NCI-H2171 treated with DMSO at 0.1 percent for 48 hours (cell line): ENCODE results near the gene SCN8A.
"Not testable (repeated sequence)": the region's sequence is repeated elsewhere in the genome, so short reads cannot be mapped to it uniquely, and the experiment has no call there.

ENCODE experiments used
- DNase-seq: peaks from one replicate; lab custom pipeline; 2025; lab: John Stamatoyannopoulos, UW

The SCN8A gene

DNA sequence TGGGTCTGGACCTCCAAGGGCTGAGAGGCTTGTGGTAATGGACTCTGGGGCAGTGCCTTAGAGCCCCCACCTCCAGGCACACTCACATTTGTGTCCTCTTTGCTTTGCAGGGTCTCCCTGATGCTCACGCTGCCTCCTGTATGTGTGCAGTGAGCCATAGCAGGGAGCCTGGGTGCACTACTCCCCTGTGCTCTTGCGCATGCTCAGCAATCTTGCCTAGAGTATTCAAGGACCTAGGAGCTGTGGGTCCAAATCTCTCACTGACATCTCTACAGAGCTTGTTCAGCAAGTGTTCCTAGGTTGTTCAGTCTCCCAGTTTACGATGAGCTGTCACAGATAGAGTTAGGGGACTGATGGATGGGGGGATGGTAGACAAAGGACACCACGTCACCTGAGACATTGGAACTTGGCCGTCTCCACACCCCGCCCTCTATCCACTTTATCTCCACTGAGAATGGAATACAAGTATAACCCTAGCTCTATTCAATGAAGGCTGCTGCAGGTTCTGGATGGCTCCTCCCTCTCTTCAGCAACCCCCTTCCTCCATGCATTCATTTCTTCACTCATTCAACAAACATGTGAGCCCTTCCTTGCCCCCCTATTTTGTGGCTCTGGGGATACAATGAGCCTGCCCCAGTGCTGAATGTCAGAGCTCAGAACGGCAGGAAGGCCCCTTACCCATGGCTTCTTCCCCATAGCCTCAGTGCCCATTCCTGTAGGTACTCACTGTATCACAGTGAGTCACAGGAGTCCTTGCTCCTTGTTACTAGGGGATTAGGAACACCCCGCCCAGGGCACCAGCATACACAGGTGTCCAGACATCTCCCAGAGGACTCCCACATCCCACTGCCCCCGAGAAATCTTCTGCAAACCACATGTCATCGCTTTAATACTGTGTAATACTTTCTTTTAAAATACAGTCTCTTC is 226.3 kb downstream of the SCN8A start:
- no peak for DNase-seq

DNA sequence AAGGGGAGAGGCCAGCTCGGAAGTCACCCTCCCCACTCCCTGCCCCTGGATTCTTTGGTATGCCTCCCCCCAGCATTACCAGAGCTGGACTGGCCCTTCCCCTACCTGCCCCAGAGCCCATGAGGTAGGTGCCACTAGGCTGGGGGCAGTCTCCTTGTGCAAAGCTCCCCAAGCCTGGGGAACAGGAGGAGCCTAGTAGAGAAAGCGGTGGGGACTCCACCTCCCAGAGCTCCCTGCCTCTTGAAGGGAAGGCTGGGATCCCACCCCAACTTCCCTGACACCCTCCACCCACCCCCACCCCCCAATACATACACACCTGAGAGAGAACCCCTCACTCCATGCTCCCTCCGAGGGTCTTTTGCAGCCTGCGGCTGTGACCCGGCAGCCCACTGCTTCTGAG is 227.1 kb downstream of the SCN8A start:
- DNase-seq, result no peak

GRCh38 chr12:51818566-51819300 is 227.7 kb downstream of the SCN8A start:
- DNase-seq, result no peak

GRCh38 chr12:51819736-51820525 is 228.9 kb downstream of the SCN8A start:
- DNase-seq, result peak; percentile 60

DNA sequence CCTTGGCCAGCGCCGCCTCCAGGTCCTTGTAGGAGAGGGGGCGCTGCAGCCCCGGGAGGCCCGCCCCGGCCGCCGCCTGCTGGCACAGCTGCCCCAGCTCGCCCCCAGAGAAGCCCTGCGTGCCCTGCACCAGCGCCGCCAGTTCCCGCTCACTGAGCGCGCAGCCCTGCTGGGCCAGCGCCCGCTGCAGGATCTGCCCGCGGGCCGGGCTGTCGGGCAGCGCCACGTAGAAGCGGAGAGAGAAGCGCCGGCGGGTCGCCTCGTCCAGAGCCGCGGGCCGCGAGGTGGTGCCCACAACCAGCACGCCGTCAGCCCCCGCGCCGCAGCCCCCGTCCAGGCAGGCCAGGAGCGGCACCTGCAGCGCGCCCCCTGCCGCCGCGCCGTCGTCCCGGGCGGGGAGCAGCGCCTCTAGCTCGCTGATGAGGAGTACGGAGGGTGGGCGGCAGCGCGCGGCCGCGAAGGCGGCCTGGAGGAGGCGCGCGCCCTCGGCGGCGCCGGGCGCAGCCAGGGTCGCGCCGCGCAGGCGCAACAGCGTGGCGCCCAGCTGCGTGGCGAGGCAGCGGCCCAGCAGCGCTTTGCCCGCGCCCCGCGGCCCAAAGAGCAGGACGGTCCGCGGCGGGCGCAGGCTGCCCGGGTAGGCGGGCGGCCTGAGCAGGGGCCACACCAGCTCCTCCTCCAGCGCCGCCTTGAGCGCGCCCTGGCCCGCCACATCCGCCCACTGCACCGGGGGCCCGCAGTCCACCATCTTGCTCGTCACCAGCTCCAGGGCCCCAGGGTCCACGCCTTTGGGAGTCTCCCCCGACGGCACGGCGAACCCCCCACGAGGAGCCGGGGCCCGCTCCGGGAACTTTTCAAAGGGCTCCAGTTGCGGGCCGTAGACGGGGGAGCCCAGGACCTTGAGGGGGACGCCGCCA is 229.8 kb downstream of the SCN8A start:
- peak; percentile 82 for DNase-seq

DNA sequence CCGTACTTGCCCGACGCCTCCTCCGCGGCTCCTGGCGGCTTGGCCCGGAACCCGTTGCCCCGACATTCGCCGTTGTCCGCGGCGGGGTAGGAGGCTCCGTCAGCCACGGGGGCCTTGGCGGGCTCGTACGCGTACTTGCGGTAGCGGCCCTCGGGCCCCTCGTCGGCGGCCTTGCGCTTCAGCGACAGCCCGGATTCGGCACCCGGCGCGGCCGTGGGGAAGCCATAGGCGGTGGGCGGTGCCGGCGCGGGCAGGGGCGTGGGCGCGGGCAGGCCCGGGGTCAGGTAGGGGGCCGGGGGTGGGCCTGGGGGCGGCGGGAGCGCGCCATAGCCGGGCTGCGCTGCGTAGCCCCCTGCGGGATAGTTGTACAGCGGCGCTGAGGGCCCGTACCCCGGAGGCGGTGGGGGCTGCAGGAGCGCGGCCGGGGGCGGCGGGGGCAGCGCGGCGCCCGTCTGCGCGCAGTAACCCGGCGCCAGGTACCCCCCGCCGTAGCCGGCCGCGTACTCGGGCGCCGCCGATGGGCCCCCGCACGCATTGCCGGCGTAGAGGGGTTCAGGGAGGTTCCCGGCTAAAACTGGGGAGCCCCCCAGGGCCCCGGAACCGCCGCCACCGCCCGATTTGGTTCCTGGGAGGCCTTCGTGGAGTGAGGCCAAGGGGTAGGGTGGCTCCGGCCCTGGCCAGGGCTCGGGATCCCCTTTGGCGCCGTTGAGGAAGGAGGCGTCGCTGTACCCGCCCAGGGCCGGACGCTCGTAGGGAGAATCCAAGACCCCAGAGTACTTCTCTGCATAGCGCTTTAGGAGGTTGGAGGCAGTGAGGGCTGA is 230.6 kb downstream of the SCN8A start:
- DNase-seq, result no peak

- DNase-seq, result no peak
Observed at GRCh38 chr12:51822261-51822616, 231.2 kb downstream of the SCN8A start.

DNA sequence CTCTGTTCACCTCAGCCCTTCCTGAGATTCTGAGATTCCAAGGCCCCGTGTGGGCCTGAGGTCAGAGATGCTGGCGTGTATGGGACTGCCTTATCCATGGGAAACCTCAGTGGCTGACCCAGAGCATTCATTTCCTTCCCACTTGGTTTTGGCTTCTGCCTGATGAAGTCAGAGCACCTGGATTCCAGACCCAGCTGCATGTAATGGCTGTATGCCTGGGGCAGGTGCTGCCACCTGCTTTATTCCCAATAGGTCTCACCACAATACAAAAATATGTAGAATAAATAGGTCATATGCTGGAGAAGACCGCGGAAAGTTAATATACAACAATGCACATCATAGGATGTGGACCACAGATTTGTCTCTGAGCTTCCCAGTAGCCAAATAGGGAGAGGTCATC is 231.9 kb downstream of the SCN8A start:
- no peak for DNase-seq

GRCh38 chr12:51823875-51824565 is 233.0 kb downstream of the SCN8A start:
- peak; percentile 79 for DNase-seq

- no peak for DNase-seq
Observed at GRCh38 chr12:51825216-51825615, 234.2 kb downstream of the SCN8A start.

DNA sequence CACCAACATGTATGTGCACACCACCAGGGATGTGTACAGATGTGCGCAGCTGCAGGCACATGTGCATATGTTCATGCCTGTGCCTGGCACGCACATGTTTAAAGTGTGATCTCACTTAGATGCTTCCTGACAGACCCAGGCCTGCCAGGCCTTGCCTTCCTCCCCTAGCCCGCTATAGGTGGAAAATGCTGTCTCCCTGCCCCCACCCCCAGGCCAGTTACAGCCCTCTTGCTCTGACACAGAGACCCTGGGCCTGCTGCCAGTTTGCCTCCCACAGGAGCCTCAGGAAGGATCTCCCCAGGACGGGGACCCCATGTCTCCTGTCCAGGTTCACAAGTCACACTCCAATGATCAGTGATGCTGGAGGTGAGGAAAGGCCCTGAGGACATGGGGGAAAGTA is 235.8 kb downstream of the SCN8A start:
- no peak for DNase-seq

DNA sequence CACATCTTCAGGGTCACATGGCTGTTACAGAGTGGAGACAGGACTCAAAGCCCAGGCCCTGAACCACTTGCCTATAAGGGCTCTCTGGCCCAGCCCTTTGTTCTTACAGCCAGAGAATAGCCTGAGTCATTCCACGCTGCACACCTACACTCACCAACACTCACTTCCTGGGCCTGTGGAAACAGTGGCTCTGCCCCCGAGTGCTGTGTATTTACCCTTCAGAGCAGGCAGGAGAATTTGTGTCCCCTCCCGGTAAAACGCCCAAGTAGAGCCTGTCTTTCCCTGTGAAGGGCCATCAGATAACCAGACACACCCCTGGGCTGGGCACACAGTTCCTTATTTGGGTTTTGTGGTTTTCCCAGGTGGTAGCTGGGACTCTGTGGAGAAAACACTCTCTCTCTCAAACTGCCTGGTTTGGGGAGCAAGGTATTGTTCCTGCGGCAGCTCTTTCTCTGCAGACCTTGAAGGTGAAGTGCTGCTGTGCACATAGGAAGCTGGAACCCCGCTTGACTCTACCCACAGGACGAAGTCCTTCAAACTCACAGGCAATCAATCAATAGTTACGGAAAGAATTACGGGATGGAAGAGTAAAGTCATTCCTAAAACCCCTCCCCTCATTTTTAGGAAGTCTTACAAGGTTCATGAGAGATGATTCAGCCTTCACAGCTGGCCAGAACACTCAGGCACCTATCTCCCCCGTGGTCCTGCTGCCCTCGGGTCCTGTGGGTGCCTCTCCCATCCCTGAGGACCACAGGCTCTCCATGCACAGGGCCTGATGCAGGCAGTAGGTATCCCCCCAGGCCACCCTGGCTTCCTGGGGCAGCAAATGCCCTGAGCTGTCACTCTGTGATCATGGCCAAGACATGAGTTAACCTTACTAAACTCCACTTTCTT is 237.1 kb downstream of the SCN8A start:
- DNase-seq, result no peak

- DNase-seq, result no peak
Observed at GRCh38 chr12:51829011-51829481, 238.0 kb downstream of the SCN8A start.

DNA sequence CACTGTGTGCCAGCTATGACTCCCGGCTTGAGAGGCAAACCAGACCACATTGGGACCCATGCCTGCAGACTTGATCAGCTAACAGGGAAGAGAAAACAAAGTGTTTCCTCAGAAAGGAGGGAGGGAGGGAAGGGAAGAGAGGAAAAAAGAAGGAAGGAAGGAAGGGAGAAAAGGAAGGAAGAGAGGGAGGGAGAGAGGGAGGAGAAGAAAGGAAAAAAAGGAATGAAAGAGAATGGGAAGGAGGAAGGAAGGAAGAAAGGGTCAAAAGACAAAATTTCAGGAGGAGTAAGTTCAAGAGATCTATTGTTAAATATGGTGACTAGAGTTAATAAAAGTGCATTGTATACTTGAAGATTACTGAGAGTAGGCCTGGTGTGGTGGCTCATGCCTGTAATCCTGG is 238.6 kb downstream of the SCN8A start:
- no peak for DNase-seq

DNA sequence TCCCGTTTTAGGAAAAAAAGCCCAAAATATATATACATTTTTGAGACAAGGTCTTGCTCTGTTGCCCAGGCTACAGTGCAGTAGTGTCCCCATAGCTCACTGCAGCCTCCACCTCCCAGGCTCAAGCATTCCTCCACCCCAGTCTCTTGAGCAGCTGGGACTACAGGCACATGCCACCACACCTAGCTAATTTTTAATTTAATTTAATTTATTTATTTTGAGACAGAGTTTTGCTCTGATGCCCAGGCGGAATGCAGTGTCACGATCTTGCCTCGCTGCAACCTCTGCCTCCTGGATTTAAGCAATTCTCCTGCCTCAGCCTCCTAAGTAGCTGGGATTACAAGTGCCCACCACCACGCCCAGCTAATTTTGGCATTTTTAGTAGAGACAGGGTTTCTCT is 240.8 kb downstream of the SCN8A start:
- not testable (repeated sequence) for DNase-seq

DNA sequence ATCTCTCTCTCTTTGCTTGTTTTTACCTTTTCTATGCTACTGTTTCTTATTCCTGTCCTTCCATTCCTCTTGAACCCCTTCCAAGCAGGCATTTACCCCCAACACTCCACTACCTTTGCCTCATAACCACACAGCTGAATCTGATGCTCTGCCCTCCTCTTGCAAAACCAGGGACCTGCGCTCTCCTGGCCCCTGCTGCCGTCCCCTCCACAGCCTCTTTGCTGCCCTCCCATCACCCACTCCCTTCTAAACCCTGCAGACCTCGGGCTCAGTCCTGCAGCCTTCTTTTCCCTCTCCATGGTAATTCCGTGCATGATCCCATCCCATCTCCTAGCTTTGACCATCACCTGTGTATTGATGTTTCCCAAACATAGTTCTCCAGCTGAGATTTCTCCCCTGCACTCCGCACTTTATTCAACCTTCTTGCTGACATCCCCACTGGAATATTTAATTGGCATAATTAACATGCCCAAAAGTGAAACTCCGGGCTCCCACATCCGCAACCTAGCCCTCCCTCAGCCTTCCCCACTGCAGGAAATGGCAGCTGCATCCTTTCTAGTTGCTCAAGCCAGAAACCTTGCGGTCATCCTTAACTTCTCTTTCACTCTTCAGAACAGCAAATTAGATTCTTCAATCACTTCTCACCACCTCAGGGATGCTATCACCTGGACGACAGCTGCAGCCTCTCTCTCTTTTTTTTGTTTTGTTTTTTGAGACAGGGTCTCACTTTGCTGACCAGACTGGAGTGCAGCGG is 241.5 kb downstream of the SCN8A start:
- no peak for DNase-seq

GRCh38 chr12:51833448-51834227 is 242.6 kb downstream of the SCN8A start:
- DNase-seq, result no peak
